ENCODE results near the gene ABCD1. TPM values are rescaled to one million over a fixed set of nuclear protein-coding genes. Genes with fewer than 3 reads are reported as not detected.
"Not testable (repeated sequence)": the region's sequence is repeated elsewhere in the genome, so short reads cannot be mapped to it uniquely, and the experiment has no call there.

Gene ABCD1
- total and polyA plus RNA-seq, 2 donors from 2014 or later: 5.2 to 13.7 TPM

- no peak for TF ChIP-seq CTCF (IDR thresholded peaks at IDR 0.05; ENCODE audit: borderline replicate concordance, extremely low read depth, insufficient read depth)
- intact Hi-C loops (cut with DNase I): no loop called here
- DNase-seq: peak in 1 of 5 donors; percentile 51
- no peak for FAIRE-seq
- Histone ChIP-seq H3K27ac (ENCODE audit: low read depth in 2 of 2, low read length in 2 of 2) (no peak overlapping the region), H3K27me3 (ENCODE audit: control insufficient read depth, insufficient read depth, low read length) (no peaks in the 10 kb centered on the region), H3K4me1 (ENCODE audit: control insufficient read depth in 2 of 3, insufficient read depth in 2 of 3, low read depth in 1 of 3, low read length in 3 of 3) (peaks cover 0 to 11% (median 0%) of the 10 kb centered on the region in 3 donors), H3K9me3 (ENCODE audit: control insufficient read depth in 2 of 3, insufficient read depth in 1 of 3, low read length in 3 of 3) (no peaks in the 10 kb centered on the region), H3K36me3 (ENCODE audit: control insufficient read depth in 2 of 3, insufficient read depth in 3 of 3, low read length in 3 of 3) (no peaks in the 10 kb centered on the region), H3K9ac (ENCODE audit: low read length in 3 of 3) (no peak overlapping the region), H3K4me3 (ENCODE audit: low read length in 3 of 3) (no peak overlapping the region)
Observed at GRCh38 chrX:153702336-153703035, 22.2 kb upstream of the ABCD1 start.

- Histone ChIP-seq H3K36me3 (ENCODE audit: control insufficient read depth in 2 of 3, insufficient read depth in 3 of 3, low read length in 3 of 3) (no peaks in the 10 kb centered on the region), H3K9ac (ENCODE audit: low read length in 3 of 3) (no peak overlapping the region)
- no peak for TF ChIP-seq CTCF (IDR thresholded peaks at IDR 0.05; ENCODE audit: borderline replicate concordance, extremely low read depth, insufficient read depth)
Observed at GRCh38 chrX:153703036-153703370, 21.7 kb upstream of the ABCD1 start.

GRCh38 chrX:153704021-153704526 is 20.6 kb upstream of the ABCD1 start:
- H3K27ac ChIP-seq (ENCODE audit: low read depth in 2 of 2, low read length in 2 of 2): no peak overlapping the region
- no peaks in the 10 kb centered on the region for H3K27me3 ChIP-seq (ENCODE audit: control insufficient read depth, insufficient read depth, low read length)
- no peak overlapping the region for H3K9ac ChIP-seq (ENCODE audit: low read length in 3 of 3)
- FAIRE-seq: no peak
- no peak overlapping the region for H3K4me3 ChIP-seq (ENCODE audit: low read length in 3 of 3)
- no peaks in the 10 kb centered on the region for H3K9me3 ChIP-seq (ENCODE audit: control insufficient read depth in 2 of 3, insufficient read depth in 1 of 3, low read length in 3 of 3)
- H3K36me3 ChIP-seq (ENCODE audit: control insufficient read depth in 2 of 3, insufficient read depth in 3 of 3, low read length in 3 of 3): no peaks in the 10 kb centered on the region
- H3K4me1 ChIP-seq (ENCODE audit: control insufficient read depth in 2 of 3, insufficient read depth in 2 of 3, low read depth in 1 of 3, low read length in 3 of 3): peaks cover 0 to 11% (median 0%) of the 10 kb centered on the region in 3 donors
- DNase-seq: peak in 1 of 5 donors; percentile 78
- intact Hi-C loops (cut with DNase I): no loop called here
- no peak for TF ChIP-seq CTCF (IDR thresholded peaks at IDR 0.05; ENCODE audit: borderline replicate concordance, extremely low read depth, insufficient read depth)

More at GRCh38 chrX:153703036-153703370, 21.7 kb upstream of the ABCD1 start:
- Histone ChIP-seq H3K9me3 (ENCODE audit: control insufficient read depth in 2 of 3, insufficient read depth in 1 of 3, low read length in 3 of 3) (no peaks in the 10 kb centered on the region), H3K4me1 (ENCODE audit: control insufficient read depth in 2 of 3, insufficient read depth in 2 of 3, low read depth in 1 of 3, low read length in 3 of 3) (peaks cover 0 to 11% (median 0%) of the 10 kb centered on the region in 3 donors), H3K27ac (ENCODE audit: low read depth in 2 of 2, low read length in 2 of 2) (no peak overlapping the region), H3K4me3 (ENCODE audit: low read length in 3 of 3) (no peak overlapping the region), H3K27me3 (ENCODE audit: control insufficient read depth, insufficient read depth, low read length) (no peaks in the 10 kb centered on the region)
- FAIRE-seq (no peak), DNase-seq (peak in 1 of 5 donors; percentile 86)
- intact Hi-C loops (cut with DNase I): no loop called here

GRCh38 chrX:153704631-153705402 is 19.8 kb upstream of the ABCD1 start:
- H3K9me3 ChIP-seq (ENCODE audit: control insufficient read depth in 2 of 3, insufficient read depth in 1 of 3, low read length in 3 of 3); H3K36me3 ChIP-seq (ENCODE audit: control insufficient read depth in 2 of 3, insufficient read depth in 3 of 3, low read length in 3 of 3); H3K9ac ChIP-seq (ENCODE audit: low read length in 3 of 3); H3K27me3 ChIP-seq (ENCODE audit: control insufficient read depth, insufficient read depth, low read length); DNase-seq; H3K4me3 ChIP-seq (ENCODE audit: low read length in 3 of 3); H3K27ac ChIP-seq (ENCODE audit: low read depth in 2 of 2, low read length in 2 of 2); FAIRE-seq; intact Hi-C loops (cut with DNase I): not testable (repeated sequence)
- peaks cover 0 to 11% (median 0%) of the 10 kb centered on the region in 3 donors for H3K4me1 ChIP-seq (ENCODE audit: control insufficient read depth in 2 of 3, insufficient read depth in 2 of 3, low read depth in 1 of 3, low read length in 3 of 3)

GRCh38 chrX:153705403-153706060 is 19.1 kb upstream of the ABCD1 start:
- H3K9ac ChIP-seq (ENCODE audit: low read length in 3 of 3); H3K9me3 ChIP-seq (ENCODE audit: control insufficient read depth in 2 of 3, insufficient read depth in 1 of 3, low read length in 3 of 3); FAIRE-seq; H3K27me3 ChIP-seq (ENCODE audit: control insufficient read depth, insufficient read depth, low read length); H3K4me3 ChIP-seq (ENCODE audit: low read length in 3 of 3); H3K36me3 ChIP-seq (ENCODE audit: control insufficient read depth in 2 of 3, insufficient read depth in 3 of 3, low read length in 3 of 3); intact Hi-C loops (cut with DNase I); H3K27ac ChIP-seq (ENCODE audit: low read depth in 2 of 2, low read length in 2 of 2): not testable (repeated sequence)
- peak in 1 of 5 donors; percentile 46 for DNase-seq
- peaks cover 0 to 11% (median 0%) of the 10 kb centered on the region in 3 donors for H3K4me1 ChIP-seq (ENCODE audit: control insufficient read depth in 2 of 3, insufficient read depth in 2 of 3, low read depth in 1 of 3, low read length in 3 of 3)
